Natural killer cell (primary cell): Measurements from ENCODE around the gene DDIT4. TPM values are rescaled to one million over a fixed set of nuclear protein-coding genes. Genes with fewer than 3 reads are reported as not detected.
"Not testable (repeated sequence)": the region's sequence is repeated elsewhere in the genome, so short reads cannot be mapped to it uniquely, and the experiment has no call there.

ENCODE experiments used
- ATAC-seq, 3 donors: fragments of 150-1000 bp in 2 of 3; fragments of 200-7000 bp in 1 of 3; cut with Tn5 transposase; 1 replicate in 1 of 3; 2 replicates in 2 of 3; pipeline ENCODE4 v1.10.0; 2021; ENCODE audit warnings: mild to moderate bottlenecking in 2 of 3, moderate library complexity in 2 of 3
- DNase-seq, 2 donors: peaks; one replicate each; pipeline versions ENCODE4 v3.0.0 to v3.0.0-alpha.2; 2013 to 2021; ENCODE audit warnings: mixed read lengths in 1 of 2
- H3K27ac ChIP-seq: one replicate; pipeline ENCODE4 v1.5.1; 2013; ENCODE audit warnings: mild to moderate bottlenecking, low read length
- H3K27me3 ChIP-seq: one replicate; pipeline ENCODE4 v1.6.1; 2013; ENCODE audit warnings: low read length; ENCODE audit not compliant: control insufficient read depth, insufficient read depth
- H3K36me3 ChIP-seq: one replicate; pipeline ENCODE4 v1.6.1; 2013; ENCODE audit warnings: low read length; ENCODE audit not compliant: control insufficient read depth, insufficient read depth
- H3K4me1 ChIP-seq: one replicate; pipeline ENCODE4 v1.6.1; 2013; ENCODE audit warnings: low read length; ENCODE audit not compliant: control insufficient read depth, insufficient read depth
- H3K4me3 ChIP-seq: one replicate; pipeline ENCODE4 v1.5.1; 2013; ENCODE audit warnings: low read length
- H3K9me3 ChIP-seq: one replicate; pipeline ENCODE4 v1.6.1; 2013; ENCODE audit warnings: low read length; ENCODE audit not compliant: control insufficient read depth, insufficient read depth
- H3K27ac Mint-ChIP-seq, 2 donors: one replicate each; pipeline ENCODE4 v1.8.0; 2022; ENCODE audit warnings: mild to moderate bottlenecking in 2 of 2, mixed read lengths in 2 of 2, moderate library complexity in 1 of 2
- H3K27me3 Mint-ChIP-seq, 2 donors: one replicate each; pipeline ENCODE4 v1.8.0; 2022; ENCODE audit warnings: low read depth in 2 of 2, mixed read lengths in 2 of 2
- H3K36me3 Mint-ChIP-seq: one replicate; pipeline ENCODE4 v1.8.0; 2022; ENCODE audit warnings: mixed read lengths
- H3K4me1 Mint-ChIP-seq, 2 donors: one replicate each; pipeline ENCODE4 v1.8.0; 2022; ENCODE audit warnings: mixed read lengths in 2 of 2
- H3K4me3 Mint-ChIP-seq: one replicate; pipeline ENCODE4 v1.8.0; 2022; ENCODE audit warnings: mild to moderate bottlenecking, moderate library complexity, mixed read lengths
- H3K9me3 Mint-ChIP-seq, 2 donors: one replicate each; pipeline ENCODE4 v1.8.0; 2022; ENCODE audit warnings: mixed read lengths in 2 of 2
- WGBS: methylation state at CpG from one replicate; pipeline ENCODE4 v1.1.7; 2013; ENCODE audit warnings: missing lambda C conversion rate; ENCODE audit not compliant: insufficient coverage; 5-methylcytosine and 5-hydroxymethylcytosine counted together
- intact Hi-C: fragments of 100-400 bp; cut with micrococcal nuclease; formaldehyde crosslinking; loops from one replicate; pipeline ENCODE4 v1.14.2; 2022
- total RNA-seq, 4 donors: library from RNA; stranded (reverse); fragments of 120-200 nt in 1 of 4; gene quantifications; one replicate each; pipeline versions ENCODE4 v1.2.3 to v1.2.4, GENCODE V29; 2013 to 2022
- TF ChIP-seq, protein P1 (sequence below): fragments of 200-600 bp; IDR thresholded peaks from one replicate; pipeline ENCODE4 v1.8.0; 2022; ENCODE audit warnings: antibody characterized with exemption

The DDIT4 gene
- total RNA-seq, 3 donors from 2014 or later (not counting 1 experiment from before 2014, with no cell fraction given) = 174 to 232 (median 200) TPM

DNA sequence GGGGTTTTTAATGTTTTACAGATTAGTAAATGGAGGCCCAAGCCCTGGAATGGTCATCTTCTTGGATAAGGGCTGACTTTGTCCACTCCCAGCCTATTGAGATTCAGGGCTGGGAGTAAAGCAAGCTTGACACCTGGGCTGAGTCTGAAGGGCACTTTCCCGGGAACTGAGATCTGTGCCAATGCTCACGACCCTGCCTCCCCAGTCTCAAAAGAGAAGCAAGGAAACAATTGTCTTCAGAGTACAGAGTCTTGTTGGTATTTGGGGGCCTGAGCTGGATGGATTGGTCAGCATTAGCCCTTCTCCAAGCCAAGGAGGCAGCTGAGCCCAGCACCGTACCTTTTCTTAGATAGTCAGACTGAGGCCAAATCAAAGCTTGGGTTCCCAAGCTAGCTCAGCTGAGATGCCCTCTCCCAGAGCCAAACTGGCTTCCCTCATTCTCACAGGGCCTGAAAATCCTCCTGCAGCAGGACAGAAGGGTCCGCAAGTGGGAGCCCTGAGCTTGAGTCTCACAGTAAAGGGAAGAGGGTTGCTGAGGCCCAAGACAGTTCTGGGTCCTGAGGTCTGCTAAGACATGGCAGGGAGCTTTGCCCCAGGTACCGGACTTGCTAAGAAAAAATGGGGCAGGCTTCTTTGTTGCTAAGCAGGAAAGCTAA is 3.7 kb downstream of the DDIT4 start:
- intact Hi-C loops = no loop called here
- Mint-ChIP-seq H3K36me3 (peaks cover 8% of the 10 kb centered on the region), H3K4me3 (no peak overlapping the region), H3K4me1 (peaks cover 34 to 55% of the 10 kb centered on the region in 2 donors), H3K27ac (peak overlapping the region; percentile 91 to 94), H3K9me3 (no peaks in the 10 kb centered on the region), H3K27me3 (no peaks in the 10 kb centered on the region)
- WGBS = 92% methylated on average over 4 of the region's 5 CpGs
- Histone ChIP-seq H3K9me3 (no peaks in the 10 kb centered on the region), H3K27me3 (no peaks in the 10 kb centered on the region), H3K27ac (peak overlapping the region; percentile 21), H3K4me1 (peaks cover 44% of the 10 kb centered on the region), H3K4me3 (no peak overlapping the region), H3K36me3 (peaks cover 22% of the 10 kb centered on the region)
- TF ChIP-seq, protein P1, sequence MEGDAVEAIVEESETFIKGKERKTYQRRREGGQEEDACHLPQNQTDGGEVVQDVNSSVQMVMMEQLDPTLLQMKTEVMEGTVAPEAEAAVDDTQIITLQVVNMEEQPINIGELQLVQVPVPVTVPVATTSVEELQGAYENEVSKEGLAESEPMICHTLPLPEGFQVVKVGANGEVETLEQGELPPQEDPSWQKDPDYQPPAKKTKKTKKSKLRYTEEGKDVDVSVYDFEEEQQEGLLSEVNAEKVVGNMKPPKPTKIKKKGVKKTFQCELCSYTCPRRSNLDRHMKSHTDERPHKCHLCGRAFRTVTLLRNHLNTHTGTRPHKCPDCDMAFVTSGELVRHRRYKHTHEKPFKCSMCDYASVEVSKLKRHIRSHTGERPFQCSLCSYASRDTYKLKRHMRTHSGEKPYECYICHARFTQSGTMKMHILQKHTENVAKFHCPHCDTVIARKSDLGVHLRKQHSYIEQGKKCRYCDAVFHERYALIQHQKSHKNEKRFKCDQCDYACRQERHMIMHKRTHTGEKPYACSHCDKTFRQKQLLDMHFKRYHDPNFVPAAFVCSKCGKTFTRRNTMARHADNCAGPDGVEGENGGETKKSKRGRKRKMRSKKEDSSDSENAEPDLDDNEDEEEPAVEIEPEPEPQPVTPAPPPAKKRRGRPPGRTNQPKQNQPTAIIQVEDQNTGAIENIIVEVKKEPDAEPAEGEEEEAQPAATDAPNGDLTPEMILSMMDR = no peak
- no peak for DNase-seq
- ATAC-seq = no peak

DNA sequence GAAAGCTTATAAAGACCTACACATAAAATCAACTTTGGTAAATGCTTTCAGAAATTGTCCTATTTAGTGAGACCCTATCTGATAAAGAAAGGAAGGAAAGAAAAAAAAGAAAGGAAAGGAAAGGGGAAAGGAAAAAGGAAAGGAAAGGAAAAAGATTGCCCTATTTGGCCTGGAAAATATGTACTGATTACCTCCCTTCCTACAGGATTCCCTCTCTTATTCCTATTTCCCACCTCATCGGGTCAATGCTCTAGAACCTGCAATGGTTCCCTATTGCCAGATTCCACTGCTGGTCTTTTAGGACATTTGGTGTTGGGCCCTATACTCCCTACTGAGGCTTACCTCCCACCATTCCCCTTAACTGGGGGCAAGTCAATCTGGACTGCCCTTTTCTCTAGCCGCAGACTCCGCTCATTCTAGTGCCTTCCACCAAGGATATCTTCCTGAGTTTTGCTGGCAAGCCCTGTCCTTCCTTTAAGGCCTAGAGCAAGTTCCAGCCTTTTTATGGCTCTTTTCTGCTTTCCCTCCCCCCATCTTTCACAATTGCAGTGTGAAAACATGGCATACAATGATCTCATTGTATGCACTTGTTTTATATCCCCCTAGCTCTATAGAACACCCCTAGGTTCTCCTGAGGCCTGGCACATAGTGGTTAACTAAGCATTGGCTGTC is 4.4 kb downstream of the DDIT4 start:
- H3K27ac ChIP-seq = no peak overlapping the region
- no peak for ATAC-seq
- Mint-ChIP-seq H3K27ac (peak overlapping the region; percentile 55 to 91), H3K4me1 (peaks cover 34 to 50% of the 10 kb centered on the region in 2 donors), H3K27me3 (no peaks in the 10 kb centered on the region), H3K9me3 (no peaks in the 10 kb centered on the region), H3K36me3 (peaks cover 8% of the 10 kb centered on the region), H3K4me3 (peak overlapping the region; percentile 41)
- H3K9me3 ChIP-seq = no peaks in the 10 kb centered on the region
- intact Hi-C loops = no loop called here
- no peaks in the 10 kb centered on the region for H3K27me3 ChIP-seq
- peaks cover 22% of the 10 kb centered on the region for H3K36me3 ChIP-seq
- DNase-seq = no peak
- TF ChIP-seq, protein P1 = no peak
- WGBS = 96% methylated on average over 3 of the region's 3 CpGs
- H3K4me1 ChIP-seq = peaks cover 38% of the 10 kb centered on the region
- no peak overlapping the region for H3K4me3 ChIP-seq

DNA sequence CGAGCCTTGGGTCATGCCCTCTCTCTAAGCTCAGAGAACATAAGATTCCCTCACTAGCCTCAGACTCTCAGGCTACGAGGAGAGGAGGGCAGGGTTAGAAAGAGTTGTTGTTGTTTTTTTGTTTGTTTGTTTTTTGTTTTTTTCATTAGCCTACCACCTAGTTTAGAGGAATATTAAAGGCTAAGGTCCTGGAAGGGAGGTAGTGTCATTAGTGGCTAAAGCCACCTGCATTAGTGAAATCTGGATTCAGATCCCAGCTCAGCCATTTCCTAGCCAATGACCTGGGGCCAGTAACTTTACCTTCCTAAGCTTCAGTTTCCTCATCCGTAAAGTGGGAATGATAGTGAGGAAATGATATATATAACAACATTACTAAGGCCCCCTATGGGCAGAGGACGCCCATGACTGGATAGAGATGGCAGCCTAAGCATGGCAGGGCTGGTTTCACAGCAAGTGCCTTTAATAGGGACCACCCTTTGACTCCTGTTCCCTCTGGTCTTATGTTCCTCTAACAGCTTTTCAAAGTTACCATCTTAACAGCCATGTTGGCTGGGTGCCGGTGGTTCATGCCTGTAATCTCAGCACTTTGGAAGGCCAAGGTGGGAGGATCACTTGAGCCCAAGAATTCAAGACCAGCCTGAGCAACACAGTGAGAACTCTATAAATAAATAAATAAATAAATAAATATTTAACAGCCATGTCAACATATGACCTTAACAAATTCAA is 5.1 kb downstream of the DDIT4 start:
- 100% methylated on average over 3 of the region's 5 CpGs for WGBS
- no peaks in the 10 kb centered on the region for H3K9me3 Mint-ChIP-seq
- Histone ChIP-seq H3K36me3 (peaks cover 22% of the 10 kb centered on the region), H3K9me3 (no peaks in the 10 kb centered on the region), H3K27me3 (no peaks in the 10 kb centered on the region), H3K4me1 (peaks cover 36% of the 10 kb centered on the region), H3K27ac (no peak overlapping the region), H3K4me3 (no peak overlapping the region)
- H3K27me3 Mint-ChIP-seq = no peaks in the 10 kb centered on the region
- peaks cover 8% of the 10 kb centered on the region for H3K36me3 Mint-ChIP-seq
- peak overlapping the region; percentile 41 for H3K4me3 Mint-ChIP-seq
- peak overlapping the region; percentile 55 to 91 for H3K27ac Mint-ChIP-seq
- H3K4me1 Mint-ChIP-seq = peaks cover 34 to 45% of the 10 kb centered on the region in 2 donors
- DNase-seq (no peak), ATAC-seq (no peak)
- intact Hi-C loops = no loop called here
- TF ChIP-seq, protein P1 = no peak

DNA sequence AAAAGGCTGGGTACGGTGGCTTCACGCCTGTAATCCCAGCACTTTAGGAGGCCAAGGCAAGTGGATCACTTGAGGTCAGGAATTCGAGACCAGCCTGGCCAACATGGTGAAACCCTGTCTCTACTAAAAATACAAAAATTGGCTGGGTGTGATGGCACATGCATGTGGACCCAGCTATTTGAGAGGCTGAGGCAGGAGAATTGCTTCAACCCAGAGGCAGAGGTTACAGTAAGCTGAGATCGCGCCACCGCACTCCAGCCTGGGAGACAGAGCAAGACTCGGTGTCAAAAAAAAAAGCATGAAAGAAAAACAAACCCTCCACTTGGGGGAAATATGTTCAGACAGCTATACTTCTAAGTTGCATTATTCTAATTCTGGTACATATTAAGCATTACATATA is 5.9 kb downstream of the DDIT4 start:
- DNase-seq, H3K27ac Mint-ChIP-seq, H3K9me3 Mint-ChIP-seq, H3K27me3 Mint-ChIP-seq, H3K27me3 ChIP-seq, H3K4me3 Mint-ChIP-seq, H3K9me3 ChIP-seq, H3K27ac ChIP-seq, H3K36me3 Mint-ChIP-seq, H3K4me3 ChIP-seq, intact Hi-C loops, ATAC-seq: not testable (repeated sequence)
- Histone ChIP-seq H3K36me3 (peaks cover 22% of the 10 kb centered on the region), H3K4me1 (peaks cover 36% of the 10 kb centered on the region)
- H3K4me1 Mint-ChIP-seq = peaks cover 34 to 48% of the 10 kb centered on the region in 2 donors
- 91% methylated on average over 7 of the region's 7 CpGs for WGBS
